ENCODE measurements around the gene MYOZ3. TPM values are rescaled to one million over a fixed set of nuclear protein-coding genes. Genes with fewer than 3 reads are reported as not detected.
A peak's percentile ranks its signal among the peaks of the same experiment; 100 is the strongest.

MYOZ3 gene
- total RNA-seq, 4 donors from 2014 or later: 0.17 to 1.2 (median 0.46) TPM; not detected in 1

DNA sequence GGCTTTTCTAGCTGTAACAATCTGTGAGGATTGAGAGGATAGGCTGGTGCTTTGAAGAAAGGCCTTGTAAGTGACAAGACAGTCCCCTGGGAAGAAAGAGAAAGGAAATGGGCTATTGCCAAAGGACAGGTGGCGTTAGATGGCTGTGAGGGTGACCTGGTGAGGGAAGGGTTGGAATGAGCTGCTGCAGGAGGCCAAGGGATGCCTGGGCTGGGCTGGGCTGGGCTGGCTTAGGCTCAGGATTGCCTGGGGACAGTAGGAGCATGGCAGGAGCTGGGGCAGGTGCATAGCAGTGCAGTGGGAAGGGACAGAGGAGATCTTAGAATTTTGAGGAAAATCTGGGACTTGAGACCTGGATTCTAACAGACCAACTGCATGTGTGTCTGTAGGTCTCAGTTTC lies 9.7 kb upstream of the MYOZ3 start:
- no peak for TF ChIP-seq EP300 (IDR thresholded peaks at IDR 0.05)
- no peak for TF ChIP-seq POLR2A (IDR thresholded peaks at IDR 0.05; ENCODE audit: low read depth)
- TF ChIP-seq POLR2AphosphoS5 (IDR thresholded peaks at IDR 0.05): no peak
- TF ChIP-seq CTCF (IDR thresholded peaks at IDR 0.05): no peak
- H3K36me3 ChIP-seq: peaks cover 13 to 57% (median 35%) of the 10 kb centered on the region in 4 donors
- no peaks in the 10 kb centered on the region for H3K9me3 ChIP-seq
- H3K4me3 ChIP-seq: no peak overlapping the region
- intact Hi-C loops (cut with DNase I): loop anchor here (2.0 kb wide), 1 partner anchor 53 kb away; no protein-coding TSS in a partner anchor
- WGBS: 70% methylated on average over 1 of the region's 1 CpG
- DNase-seq (ENCODE audit: extremely low spot score): no peak
- H3K4me1 ChIP-seq: peaks cover 50 to 71% (median 68%) of the 10 kb centered on the region in 4 donors
- H3K27ac ChIP-seq (replicated peaks in 1 of 4): no peak overlapping the region
- H3K27me3 ChIP-seq: no peaks in the 10 kb centered on the region

GRCh38 chr5:150651924-150652671 lies 9.0 kb upstream of the MYOZ3 start:
- TF ChIP-seq POLR2AphosphoS5 (IDR thresholded peaks at IDR 0.05): no peak
- TF ChIP-seq POLR2A (IDR thresholded peaks at IDR 0.05; ENCODE audit: low read depth): no peak
- TF ChIP-seq EP300 (IDR thresholded peaks at IDR 0.05): no peak
- no peak for TF ChIP-seq CTCF (IDR thresholded peaks at IDR 0.05)
- Histone ChIP-seq H3K27ac (replicated peaks in 1 of 4) (peak overlapping the region; percentile 3 to 40 (median 28)), H3K4me3 (no peak overlapping the region), H3K9me3 (no peaks in the 10 kb centered on the region), H3K4me1 (peaks cover 55 to 75% (median 70%) of the 10 kb centered on the region in 4 donors), H3K27me3 (no peaks in the 10 kb centered on the region), H3K36me3 (peaks cover 13 to 57% (median 35%) of the 10 kb centered on the region in 4 donors)
- WGBS: 79% methylated on average over 13 of the region's 13 CpGs
- DNase-seq (ENCODE audit: extremely low spot score): no peak
- intact Hi-C loops (cut with DNase I): loop anchor here (2.0 kb wide), 1 partner anchor 53 kb away; no protein-coding TSS in a partner anchor

DNA sequence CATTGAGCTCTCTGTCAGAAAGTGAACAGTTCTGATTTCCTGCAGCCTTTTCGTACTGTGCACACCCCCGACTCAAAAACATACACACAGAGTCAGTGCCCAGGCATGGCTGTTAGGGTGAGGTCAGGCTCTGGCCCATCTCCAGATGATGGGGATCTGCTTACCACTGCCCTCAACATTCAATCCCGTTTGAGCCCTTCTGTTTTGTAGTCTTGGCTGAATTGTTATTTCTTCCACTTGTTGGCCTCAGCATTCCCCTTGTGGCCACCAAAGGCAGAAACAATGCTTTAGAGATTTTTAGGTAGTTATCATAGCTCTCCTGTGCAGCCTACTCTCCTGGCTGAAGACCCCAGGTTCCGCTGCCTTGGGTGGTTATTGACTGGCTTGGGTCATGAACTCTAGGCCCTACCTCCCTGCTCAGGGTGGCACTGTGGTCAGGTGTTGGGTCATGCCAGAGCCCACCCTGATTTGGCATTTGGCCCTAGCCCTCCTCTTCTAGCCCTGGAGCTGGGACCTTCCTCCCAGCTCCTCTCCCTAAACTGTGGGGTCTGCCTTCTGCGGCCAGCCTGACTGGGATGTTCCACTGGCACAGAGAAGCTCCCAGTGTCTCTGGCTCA lies 7.8 kb upstream of the MYOZ3 start:
- Histone ChIP-seq H3K9me3 (no peaks in the 10 kb centered on the region), H3K27me3 (no peaks in the 10 kb centered on the region), H3K27ac (replicated peaks in 1 of 4) (peak overlapping the region in 3 of 4 donors; percentile 1 to 30 (median 20)), H3K4me1 (peaks cover 55 to 77% (median 72%) of the 10 kb centered on the region in 4 donors), H3K36me3 (peaks cover 13 to 53% (median 30%) of the 10 kb centered on the region in 4 donors), H3K4me3 (no peak overlapping the region)
- TF ChIP-seq CTCF (IDR thresholded peaks at IDR 0.05) (no peak), POLR2A (IDR thresholded peaks at IDR 0.05; ENCODE audit: low read depth) (no peak), EP300 (IDR thresholded peaks at IDR 0.05) (no peak), POLR2AphosphoS5 (IDR thresholded peaks at IDR 0.05) (no peak)
- intact Hi-C loops (cut with DNase I): no loop called here
- WGBS: 81% methylated on average over 3 of the region's 5 CpGs
- DNase-seq (ENCODE audit: extremely low spot score): no peak

- no peaks in the 10 kb centered on the region for H3K9me3 ChIP-seq
- H3K27me3 ChIP-seq: no peaks in the 10 kb centered on the region
- intact Hi-C loops (cut with DNase I): no loop called here
- peak overlapping the region in 3 of 4 donors; percentile 1 to 20 (median 10) for H3K27ac ChIP-seq (replicated peaks in 1 of 4)
- DNase-seq (ENCODE audit: extremely low spot score): no peak
- TF ChIP-seq EP300 (IDR thresholded peaks at IDR 0.05): no peak
- TF ChIP-seq CTCF (IDR thresholded peaks at IDR 0.05): no peak
- TF ChIP-seq POLR2AphosphoS5 (IDR thresholded peaks at IDR 0.05): no peak
- no peak for TF ChIP-seq POLR2A (IDR thresholded peaks at IDR 0.05; ENCODE audit: low read depth)
- peaks cover 7 to 46% (median 23%) of the 10 kb centered on the region in 4 donors for H3K36me3 ChIP-seq
- no peak overlapping the region for H3K4me3 ChIP-seq
- H3K4me1 ChIP-seq: peaks cover 54 to 77% (median 71%) of the 10 kb centered on the region in 4 donors
- WGBS: 68% methylated on average over 2 of the region's 2 CpGs
Observed at GRCh38 chr5:150653762-150654556, 7.1 kb upstream of the MYOZ3 start.

Data from esophagus muscularis mucosa (tissue), 4 donors.